Epidermal melanocyte (primary cell): Measurements from ENCODE around the gene MEST.
"Not testable (repeated sequence)": the region's sequence is repeated elsewhere in the genome, so short reads cannot be mapped to it uniquely, and the experiment has no call there.

Source experiments
- DNase-seq: peaks from one replicate; pipeline ENCODE4 v3.0.0; 2011; ENCODE audit warnings: low spot score; ENCODE audit not compliant: insufficient read length

The MEST gene

DNA sequence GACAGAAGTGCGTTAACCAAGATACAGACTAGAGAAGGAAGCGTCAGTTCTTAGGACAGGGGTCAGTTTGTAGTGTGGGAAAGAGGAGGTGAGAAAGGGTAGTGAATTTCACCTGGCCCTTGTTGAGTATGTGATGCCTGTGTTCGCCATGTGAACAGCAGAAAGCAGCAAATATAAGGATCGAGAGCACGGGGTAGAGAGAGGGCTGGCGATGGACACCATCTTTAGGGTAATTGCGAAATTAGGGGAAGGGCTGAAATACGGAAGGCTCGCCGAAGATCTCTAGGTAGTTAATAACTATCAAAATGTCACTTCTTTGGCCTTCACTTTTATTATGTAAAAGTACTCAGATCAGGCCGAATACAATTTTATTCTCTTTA lies 6.2 kb upstream of the MEST start:
- no peak for DNase-seq

DNA sequence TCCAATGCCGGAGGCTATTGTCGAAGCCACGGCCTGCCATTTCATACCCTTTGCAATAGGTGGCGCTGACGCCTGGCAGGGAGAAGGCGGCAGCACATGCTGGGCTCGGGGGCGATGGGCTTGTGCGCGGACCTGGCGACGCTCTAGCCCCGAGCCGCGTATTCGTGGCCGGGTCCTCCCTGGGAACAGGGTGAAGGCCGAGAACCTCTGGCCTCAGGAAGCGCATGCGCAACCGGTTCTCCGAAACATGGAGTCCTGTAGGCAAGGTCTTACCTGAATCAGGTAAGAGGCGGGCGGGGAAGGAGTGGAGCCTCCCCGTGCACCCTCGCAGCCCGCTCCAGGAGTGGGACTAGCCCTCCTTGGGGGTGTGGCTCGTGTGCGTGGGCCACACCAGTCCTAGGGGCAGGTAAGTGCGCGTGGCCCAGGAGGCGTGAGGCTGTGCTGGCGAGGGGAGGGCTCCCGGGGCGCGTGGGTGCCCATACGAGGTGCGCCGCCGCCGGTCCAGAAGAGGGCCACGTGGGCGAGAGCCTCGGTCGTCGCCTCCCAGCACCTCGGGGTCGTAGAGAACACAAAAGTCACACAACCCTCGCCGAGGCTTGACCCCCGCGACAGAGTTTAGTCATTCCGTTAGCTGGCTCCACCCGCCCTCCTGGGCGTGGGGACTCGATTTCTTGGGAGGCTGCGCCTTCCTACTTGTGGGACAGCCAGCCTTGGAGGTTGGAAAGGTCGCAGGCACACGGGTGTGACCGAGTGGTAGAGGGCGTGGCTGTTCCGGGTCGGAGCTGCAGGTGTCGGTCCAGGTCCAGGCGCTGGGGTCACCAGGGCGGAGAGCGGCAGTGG lies 5.6 kb upstream of the MEST start:
- no peak for DNase-seq

DNA sequence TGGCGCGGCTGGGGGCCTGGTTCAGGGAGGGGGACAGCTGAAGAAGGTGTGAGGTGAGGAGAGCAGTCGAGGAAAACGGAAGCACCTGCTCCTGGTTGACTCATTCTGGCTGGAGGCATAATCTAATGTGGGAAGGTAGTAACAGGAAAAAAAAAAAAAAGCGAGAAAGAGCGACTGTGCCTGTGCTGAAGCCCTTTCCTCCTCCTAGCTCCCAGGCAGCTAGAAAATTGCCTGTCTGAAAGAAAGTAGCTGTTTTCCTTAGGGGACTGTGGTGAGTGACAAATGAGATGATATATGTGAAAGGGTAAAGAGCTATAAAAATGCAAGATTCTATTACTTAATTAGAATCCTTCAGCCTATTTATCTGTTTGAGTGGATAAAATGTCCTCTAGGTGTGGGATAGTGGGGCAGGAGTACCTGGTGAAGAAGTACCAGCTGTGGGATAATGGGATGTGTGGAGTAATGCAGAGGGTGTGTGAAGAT lies 4.9 kb upstream of the MEST start:
- DNase-seq, result no peak

DNA sequence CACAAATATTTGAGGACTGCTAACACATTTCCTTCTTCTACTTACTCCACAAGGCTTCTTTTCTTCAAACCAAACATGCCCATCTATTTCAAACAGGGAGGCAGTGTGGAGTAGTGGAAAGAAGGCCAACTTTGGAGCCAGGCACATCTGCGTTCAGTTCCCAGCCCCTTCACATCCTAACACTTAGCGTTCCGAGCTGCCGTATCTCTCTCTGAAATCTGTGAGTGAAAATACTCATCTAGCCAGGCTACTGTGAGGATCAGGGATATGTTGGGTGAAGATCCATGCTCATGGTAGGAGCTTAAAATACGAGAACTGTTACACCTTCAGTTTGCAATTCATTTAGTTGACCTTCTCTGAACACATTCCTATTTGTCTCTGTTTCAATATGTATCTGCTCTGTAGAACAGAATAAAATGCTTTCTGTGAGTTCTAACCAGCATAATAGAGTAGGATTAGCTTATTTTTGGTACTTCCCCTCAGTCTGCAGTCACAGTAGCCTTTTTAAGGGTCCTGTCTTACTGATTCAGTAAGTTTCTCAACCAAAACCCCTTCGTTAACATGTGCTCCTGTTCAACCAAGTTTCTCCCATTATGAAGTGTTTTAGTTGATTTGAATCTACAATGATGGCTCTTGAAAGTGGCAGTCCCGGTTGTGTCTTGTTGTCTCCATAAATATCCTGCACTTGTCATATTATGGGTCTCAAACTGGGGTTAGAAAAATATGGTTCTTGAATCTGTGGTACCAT lies 3.3 kb upstream of the MEST start:
- DNase-seq, result no peak

DNA sequence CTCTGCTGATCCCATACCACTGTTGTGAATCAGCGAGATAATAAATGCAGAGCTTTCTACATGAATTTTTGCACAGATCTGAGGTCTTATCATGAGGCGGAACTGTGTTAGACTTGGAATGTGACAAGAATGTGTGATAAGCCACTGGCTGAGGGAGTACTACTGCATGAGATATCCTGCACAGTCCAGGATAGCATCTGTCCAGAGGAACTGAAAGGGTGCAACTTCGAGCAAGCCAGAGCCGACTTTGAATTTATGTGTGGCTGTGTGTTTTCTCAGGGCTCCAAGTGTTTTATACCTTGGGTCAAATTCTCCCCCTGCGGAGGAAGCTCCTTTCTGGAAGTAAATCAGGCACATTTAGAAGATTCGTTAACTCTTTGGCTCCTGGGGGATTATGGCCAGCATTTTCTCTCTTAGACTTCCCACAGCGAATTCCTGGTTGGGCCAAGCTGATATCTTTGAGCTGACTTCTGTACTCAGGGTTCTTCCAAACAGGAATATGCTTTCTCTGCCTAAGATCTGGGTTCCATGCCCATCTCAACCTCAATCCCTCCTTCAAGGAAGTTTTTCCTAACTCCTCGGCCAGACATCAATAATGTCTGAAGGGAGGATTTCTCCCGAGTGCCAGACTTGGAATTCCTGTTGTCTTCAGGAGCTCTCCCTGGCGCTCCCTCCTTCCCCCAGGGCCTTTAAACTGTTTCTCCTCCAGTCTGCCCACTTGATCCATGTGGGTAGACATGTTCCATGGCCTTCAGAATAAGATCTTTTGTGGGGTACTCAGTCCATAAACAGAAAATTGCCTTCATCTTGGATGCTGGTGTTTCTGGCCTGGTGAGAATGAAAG lies 2.5 kb upstream of the MEST start:
- no peak for DNase-seq

DNA sequence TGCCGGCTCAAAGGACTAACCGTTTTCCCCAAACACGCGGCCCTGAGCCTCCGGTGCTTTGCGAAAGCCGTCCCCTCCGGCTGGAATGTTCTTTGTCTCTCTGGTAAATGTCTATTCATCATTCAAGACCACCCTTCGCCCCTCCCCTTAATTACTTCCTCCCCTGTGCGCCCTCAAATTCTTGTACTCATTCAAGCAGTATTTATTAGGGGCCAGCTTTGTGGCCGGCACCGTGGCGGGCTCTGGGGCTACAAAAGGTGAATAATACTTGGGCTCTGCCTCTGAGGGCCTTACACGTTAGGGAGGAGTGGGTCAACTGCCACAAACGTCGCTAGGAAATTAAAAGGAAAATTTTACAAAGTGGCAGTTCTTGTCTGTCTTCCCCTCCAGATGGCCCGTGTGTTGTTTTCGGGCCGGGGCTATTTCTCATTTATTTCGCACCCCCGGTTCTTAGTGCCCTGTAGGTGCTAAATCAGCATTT lies 1.5 kb upstream of the MEST start:
- no peak for DNase-seq

DNA sequence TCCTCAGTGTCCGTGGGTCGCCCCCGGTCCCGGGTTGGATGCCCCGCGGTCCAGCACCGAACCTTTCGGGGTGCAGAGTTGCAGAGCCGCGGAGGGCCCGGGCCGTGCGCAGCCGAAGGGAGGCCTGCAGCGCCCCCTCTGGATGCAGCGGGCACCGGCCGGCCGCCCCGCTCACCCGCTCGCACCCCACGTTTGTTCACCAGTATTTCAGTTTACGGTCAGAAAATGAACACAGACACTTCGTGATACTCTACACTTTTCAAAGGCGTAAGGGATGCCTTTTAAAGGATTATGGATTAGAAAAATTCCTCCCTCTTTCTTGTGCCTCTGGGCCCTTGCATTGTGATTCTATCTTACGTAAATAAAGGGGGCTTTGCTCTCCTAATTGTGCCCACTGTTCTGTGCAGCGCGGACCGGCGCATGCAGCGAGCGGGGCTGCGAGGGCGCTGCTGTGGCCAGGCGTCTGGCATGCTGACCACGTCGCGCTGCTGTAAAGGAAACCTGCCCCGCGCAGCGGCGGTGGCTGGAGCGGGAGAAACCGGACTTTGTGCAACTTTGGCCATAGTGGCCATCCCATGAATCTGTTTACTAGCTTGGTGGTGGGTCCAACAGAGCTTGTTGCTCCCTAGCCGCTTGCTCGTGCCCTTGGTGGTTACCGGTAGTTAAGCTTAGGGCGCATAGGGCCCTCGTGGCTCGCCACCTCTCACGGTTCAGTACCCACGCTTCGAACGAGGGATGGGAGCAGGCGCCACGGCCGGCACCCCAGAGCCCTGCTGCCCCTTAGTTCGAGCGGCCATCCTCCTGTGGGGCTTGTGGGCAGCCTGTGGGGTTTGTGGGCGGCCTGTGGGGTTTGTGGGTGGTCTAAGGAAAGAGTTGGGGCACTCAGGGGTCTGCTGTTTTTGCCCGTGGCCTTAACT lies 739 bp upstream of the MEST start:
- DNase-seq, result no peak

DNA sequence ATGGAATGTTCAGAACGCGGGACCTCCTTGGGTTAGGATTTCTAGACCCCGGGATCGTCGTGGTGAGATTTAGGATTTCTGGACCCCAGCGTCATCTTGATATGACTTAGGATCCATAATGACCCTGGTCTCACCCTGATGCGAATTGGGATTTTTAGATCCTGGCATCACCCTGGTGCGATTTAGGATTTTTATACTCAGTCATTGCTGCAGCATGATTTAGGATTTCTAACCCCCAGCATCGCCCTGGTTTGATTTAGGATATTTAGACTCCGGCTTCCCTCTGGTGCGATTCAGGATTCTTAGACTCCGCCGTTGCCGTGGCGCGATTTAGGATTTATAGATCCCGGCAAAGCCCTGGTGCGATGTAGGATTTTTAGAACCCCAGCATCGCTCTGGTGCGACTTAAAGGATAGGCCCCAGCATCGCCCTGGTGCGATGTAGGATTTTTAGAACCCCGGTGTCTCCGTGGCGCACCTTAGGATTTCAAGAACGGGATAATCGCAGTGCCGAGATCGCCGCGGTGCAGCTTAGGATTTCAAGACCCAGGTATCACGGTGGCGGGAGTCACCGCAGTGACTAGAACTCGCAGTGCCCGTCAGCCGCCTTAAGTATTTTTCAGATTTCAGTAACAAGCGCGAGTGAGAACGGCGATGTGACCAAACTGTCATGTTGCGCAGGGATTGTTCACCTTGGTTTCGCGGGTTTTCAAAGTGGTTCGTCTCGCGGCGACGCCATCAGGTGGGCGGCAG lies 814 bp downstream of the MEST start:
- no peak for DNase-seq

DNA sequence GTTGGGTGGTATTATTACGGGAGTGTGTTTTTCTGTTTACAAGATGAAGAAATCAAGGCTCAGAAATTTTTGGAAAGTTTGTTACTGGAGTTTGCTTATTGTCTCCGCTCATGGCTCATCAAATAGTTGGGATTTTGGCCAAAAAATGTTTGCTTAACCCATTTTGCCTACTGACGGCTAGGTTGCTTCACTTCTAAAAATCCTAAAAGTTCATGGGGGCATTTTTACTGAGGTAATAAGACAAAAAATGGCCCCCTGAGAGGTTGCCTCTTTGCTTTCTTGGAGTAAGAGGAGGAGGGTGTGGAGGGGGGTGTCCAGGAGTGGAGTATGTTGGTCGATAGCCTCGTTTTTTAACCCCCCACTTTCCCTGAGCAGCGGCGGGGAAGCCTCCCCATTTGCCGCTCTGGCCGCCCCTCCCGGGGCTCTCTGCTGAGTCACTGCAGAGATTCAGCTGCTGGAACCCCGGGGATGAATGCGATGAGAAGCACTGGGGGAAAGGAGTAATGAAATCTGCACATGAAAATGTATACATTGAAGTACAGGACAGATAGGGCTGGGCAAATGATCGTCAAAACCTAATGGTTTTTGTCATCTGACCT lies 1.5 kb downstream of the MEST start:
- DNase-seq, result no peak

DNA sequence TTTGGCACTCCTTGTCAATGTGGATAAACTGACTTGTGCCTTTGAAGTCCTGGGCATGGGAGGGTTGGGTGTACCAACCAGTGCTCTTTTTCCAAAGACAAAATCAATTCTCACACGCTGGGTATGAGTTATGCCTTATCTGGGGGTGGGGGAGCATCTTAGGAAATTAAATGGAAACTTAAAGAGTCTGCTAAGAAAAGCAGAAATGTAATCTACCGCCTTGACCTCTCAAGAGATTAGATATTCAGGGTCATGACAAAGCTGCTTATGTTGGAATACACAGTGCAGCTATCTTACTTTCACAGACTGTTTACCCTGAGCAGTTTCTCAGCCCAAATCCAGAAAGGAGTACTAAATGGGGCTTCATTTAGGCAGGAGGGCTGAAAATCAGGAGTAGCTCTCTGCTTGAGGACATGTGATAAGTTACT lies 2.6 kb downstream of the MEST start:
- no peak for DNase-seq

DNA sequence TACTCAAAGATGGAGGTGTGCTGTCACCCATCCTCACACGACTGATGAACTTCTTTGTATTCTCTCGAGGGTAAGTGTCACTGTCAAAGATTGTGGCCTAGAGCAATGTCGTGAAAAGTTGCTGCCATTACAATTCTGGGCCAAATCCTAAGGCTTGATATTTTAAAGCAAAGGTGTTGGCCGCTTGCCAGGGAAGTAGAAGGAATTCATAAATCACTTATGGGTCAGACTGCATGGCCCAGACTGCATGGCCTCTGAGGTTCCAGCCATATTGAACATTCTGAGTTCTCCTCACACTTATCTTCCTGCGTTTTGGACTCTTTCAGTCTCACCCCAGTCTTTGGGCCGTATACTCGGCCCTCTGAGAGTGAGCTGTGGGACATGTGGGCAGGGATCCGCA lies 8.6 kb downstream of the MEST start:
- DNase-seq, result no peak

DNA sequence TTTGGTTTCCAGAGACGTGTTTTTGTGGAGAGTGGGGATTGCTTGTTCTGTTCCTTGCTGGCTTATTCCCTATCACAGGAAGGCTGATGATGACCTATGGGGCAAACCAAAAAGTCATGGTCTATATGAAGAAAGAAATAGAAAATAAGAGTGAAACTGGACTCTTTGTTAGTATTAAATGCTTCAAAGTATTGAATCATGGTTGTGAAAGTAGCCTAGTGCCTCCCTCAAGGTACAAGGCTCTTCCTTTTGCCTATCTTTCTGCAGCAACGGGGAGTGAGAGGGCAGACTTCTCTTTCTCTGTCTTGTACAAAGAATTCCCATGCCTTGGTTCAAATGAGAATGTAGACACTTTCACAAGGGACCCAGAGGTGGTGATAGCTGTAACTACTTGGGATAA lies 9.0 kb downstream of the MEST start:
- no peak for DNase-seq

DNA sequence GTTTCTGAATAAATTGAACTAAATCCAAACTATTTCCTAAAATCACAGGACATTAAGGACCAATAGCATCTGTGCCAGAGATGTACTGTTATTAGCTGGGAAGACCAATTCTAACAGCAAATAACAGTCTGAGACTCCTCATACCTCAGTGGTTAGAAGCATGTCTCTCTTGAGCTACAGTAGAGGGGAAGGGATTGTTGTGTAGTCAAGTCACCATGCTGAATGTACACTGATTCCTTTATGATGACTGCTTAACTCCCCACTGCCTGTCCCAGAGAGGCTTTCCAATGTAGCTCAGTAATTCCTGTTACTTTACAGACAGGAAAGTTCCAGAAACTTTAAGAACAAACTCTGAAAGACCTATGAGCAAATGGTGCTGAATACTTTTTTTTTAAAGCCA lies 13.9 kb downstream of the MEST start:
- no peak for DNase-seq

DNA sequence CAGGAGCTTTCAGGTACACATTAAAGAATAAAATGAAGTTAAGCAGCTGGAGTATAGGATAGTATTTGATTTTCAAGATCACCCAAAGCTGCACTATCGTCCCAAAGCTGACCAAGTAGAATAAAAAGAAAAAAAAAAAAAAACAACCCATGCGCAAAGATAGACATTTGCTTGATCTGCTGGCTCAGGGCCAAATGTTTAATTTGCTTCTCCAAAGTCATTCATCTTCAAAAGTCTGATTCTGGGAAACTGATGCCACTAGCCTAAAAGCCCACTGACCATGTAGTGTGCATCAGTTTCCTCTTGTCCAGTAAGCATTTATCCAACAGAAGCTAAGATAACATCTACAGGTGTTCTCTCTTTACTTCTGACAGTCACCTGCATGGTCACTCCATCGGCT lies 14.5 kb downstream of the MEST start:
- DNase-seq, result no peak

DNA sequence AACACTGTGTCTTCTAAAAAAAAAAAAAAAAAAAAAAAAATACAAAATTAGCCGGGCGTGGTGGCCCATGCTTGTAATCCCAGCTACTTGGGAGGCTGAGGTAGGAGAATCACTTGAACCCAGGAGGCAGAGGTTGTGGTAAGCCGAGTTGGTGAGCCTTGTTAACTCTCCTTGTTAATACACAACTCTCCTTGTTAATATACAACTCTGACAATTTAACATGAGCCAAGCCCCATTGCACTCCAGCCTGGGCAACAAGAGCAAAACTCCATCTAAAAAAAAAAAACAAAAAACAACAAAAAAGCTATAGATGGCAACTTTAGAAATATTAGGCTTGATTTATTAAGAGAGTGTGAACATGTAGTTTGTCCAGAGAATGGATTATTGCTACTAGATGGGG lies 20.2 kb downstream of the MEST start:
- DNase-seq, result not testable (repeated sequence)

DNA sequence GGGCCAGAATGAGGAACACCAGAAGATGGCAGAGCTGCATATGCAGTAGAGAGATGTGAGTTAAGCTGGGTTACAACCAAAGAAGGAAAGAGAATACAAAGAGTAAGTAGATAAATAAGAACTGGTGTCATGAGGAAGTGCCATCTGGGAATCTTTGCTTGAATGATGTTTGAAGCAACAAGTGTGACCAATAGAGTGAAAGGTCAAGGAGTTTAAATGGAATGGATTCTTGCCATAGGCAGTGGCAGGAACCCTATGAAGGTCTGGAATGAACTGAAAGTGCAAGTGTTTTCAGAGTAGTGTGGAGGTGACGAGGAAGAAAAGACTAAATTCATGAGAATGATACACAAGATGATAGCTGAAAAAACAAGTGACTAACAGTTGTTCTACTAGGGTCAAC lies 21.6 kb downstream of the MEST start:
- DNase-seq, result no peak

DNA sequence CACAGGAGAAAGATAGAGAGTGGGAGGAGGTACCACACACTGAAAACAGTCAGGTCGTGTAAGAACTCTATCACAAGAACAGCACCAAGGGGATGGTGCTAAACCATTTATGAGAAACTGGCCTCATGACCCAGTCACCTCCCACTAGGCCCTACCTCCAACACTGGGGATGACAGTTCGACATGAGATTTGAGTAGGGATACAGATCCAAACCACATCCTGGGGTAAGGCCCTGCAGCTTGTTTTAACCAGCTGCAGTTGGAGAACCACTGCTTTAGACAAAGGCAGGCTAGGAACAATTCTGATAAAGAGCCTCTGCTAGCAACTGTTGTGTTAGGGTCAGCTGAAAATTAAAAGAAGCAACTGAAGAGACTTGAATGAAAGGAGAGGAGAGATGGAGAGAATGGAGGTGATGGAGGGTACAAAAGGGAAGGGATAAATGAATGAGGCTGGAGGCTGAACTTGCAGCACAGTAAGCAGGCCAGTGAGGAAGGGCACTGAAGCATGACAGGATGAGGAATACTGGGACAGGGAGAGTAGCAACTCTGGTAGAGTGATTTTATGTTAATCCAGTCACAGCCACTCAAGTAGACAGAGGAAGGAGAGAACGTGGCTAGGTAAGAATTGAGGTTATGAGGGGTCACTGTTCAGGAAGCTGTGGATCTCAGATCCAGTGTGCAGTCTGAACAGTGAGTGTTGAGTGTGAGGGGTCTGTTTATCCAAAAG lies 23.6 kb downstream of the MEST start:
- DNase-seq, result no peak

DNA sequence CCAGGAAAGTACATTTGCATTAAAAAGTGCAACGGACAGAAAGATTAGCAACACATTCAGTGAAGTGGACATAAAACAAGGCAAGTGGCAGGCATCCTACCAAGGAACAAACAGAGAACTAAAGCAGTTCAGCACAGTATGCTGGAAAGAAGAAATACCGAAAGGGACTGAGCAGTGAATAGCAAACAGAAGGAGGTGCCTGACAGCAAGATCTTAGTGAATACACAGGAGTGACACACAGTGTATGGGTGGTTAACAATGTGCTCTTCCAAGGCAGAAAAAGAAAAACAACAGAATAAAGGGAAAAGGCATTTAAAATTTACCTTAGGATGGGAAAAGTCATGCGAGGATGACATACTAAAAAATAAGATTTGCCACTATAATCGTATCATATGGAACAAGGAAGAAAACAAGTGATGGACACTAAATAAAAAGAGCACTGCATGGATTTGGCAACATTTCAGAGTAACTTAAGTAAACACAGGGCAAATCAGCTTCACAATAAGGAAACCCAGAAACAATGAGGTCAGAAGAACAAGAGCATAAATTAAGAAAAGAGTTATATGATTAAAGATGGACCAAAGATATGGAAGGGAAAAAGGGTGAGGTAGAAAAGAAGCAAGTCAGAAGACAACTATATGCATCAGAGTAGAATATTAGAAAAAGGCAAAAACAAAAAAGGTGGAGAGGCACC lies 29.5 kb downstream of the MEST start:
- DNase-seq, result no peak
